ENCODE results near the gene RIPOR2. TPM values are rescaled to one million over a fixed set of nuclear protein-coding genes. Genes with fewer than 3 reads are reported as not detected.
"Not testable (repeated sequence)": the region's sequence is repeated elsewhere in the genome, so short reads cannot be mapped to it uniquely, and the experiment has no call there.

Gene RIPOR2
- total RNA-seq, 1 donor from 2014 or later, result 9.4 TPM

DNA sequence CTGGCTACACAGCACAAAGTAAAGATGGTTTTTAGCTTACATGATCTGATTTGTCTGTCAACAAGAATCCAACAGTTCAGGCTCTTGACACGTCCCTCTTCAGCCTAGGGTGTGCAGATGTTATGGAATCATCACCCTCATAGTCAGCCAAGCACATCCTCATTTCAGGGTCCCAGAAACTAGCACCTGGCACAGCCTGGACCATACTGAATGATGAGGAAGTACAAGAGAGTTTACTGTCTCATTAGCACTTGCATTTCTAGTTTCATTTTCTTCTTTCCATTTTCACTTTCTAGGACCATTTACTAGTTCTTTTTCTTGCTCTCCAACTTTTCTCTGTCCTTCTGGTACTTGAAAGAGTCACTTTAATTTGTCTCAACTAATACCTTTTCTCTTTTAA lies 6.5 kb downstream of the RIPOR2 start:
- H3K4me1 Mint-ChIP-seq (ENCODE audit: low read depth), result peaks cover 84% of the 10 kb centered on the region
- peaks cover 12% of the 10 kb centered on the region for H3K9me3 Mint-ChIP-seq
- peak overlapping the region; percentile 97 for H3K27ac Mint-ChIP-seq
- peaks cover 14% of the 10 kb centered on the region for H3K36me3 Mint-ChIP-seq (ENCODE audit: low read depth)
- H3K27me3 Mint-ChIP-seq (ENCODE audit: low read depth), result no peaks in the 10 kb centered on the region
- H3K4me3 Mint-ChIP-seq (ENCODE audit: low read depth), result peak overlapping the region; percentile 88
- intact Hi-C loops (cut with micrococcal nuclease), result loop anchor here (2.0 kb wide), 1 partner anchor 20 kb away; no protein-coding TSS in a partner anchor
- DNase-seq (ENCODE audit: low spot score), result no peak

DNA sequence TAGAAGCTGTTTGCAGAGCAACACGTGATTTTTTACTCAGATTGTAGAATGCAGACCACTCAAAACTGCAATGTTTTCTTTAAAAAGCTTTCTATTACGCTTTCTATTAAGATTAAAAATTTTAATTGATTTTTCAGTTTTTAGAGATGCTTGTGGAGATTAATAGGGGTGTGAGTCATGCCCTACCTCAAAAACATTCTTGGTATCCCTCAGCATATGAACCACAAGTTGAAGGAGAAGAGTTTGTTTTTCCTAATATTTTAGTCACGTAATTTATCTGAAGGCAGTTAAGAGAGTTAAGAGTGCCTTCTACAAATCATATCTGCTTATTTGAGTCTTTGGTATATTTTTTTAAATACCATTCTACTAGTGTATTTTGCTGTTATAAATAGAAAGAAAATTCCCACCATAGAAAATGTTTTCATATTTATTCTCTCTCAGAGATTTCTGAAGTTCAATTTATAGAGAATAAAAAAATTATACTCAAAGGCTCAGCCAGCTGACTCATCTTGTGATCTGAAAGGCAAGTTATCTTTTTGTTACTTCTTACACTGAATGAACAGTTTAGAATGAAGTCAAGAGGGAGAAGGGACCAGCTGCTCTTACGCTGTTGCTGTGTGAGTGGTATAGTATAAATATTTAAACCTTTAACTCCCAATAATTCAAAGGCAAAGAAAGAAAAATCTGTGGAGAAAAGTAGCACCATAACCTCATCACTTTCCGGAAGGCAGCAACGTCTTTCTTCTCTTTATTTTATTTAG lies 7.6 kb downstream of the RIPOR2 start:
- H3K36me3 Mint-ChIP-seq (ENCODE audit: low read depth), result peaks cover 14% of the 10 kb centered on the region
- H3K4me3 Mint-ChIP-seq (ENCODE audit: low read depth), result peak overlapping the region; percentile 88
- no peak for DNase-seq (ENCODE audit: low spot score)
- H3K4me1 Mint-ChIP-seq (ENCODE audit: low read depth), result peaks cover 80% of the 10 kb centered on the region
- H3K9me3 Mint-ChIP-seq, result peaks cover 12% of the 10 kb centered on the region
- intact Hi-C loops (cut with micrococcal nuclease), result loop anchor here (1.0 to 2.0 kb wide), 3 partner anchors 8 to 46 kb away; no protein-coding TSS in a partner anchor
- H3K27me3 Mint-ChIP-seq (ENCODE audit: low read depth), result no peaks in the 10 kb centered on the region
- H3K27ac Mint-ChIP-seq, result peak overlapping the region; percentile 97

DNA sequence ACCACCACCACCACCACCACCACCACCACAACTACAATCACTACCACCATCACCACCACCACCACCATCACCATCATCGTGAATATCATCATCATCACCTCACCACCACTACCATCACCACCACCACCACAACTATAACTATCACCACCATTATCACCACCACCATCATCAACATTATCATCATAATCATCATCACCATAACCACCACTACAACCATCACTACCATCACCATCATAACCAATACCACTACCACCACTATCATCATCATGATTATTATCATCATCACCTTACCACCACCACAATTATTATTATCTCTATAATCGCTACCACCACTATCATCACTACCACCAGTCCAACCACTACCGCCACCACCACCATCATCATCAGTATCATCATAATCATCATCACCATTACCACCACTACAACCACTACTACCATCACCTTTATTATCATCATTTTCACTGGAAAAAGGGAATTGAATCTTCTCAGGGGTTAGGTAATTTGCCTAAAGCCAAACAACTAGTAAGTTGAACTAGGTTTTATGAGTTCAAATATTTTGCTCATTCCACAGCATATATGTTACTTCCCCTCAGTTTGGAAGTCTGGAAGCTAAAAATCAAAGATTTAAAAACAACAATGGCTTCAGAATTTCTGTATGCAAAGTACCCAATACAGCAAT lies 8.3 kb downstream of the RIPOR2 start:
- Mint-ChIP-seq H3K36me3 (ENCODE audit: low read depth) (peaks cover 14% of the 10 kb centered on the region), H3K4me1 (ENCODE audit: low read depth) (peaks cover 76% of the 10 kb centered on the region), H3K27me3 (ENCODE audit: low read depth) (no peaks in the 10 kb centered on the region), H3K27ac (peak overlapping the region; percentile 72), H3K4me3 (ENCODE audit: low read depth) (peak overlapping the region; percentile 4), H3K9me3 (peaks cover 12% of the 10 kb centered on the region)
- intact Hi-C loops (cut with micrococcal nuclease), result loop anchor here (1.0 kb wide), 1 partner anchor 47 kb away; no protein-coding TSS in a partner anchor
- DNase-seq (ENCODE audit: low spot score), result no peak

DNA sequence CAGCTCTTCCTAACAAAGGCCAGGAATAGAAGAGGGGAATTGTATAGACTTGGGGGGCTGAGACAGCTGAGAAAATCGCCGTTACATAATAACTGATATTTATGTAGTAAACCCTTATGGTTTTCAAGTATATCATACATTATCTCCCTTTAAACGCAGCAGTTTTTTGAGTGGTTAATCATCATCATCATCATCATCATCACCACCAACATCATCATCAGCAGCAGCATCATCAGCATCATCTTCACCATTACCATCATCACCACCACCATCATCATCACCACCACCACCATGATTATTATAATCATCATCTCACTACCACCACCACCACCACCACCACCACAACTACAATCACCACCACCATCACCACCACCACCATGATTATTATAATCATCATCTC lies 9.1 kb downstream of the RIPOR2 start:
- H3K27me3 Mint-ChIP-seq (ENCODE audit: low read depth); DNase-seq (ENCODE audit: low spot score): not testable (repeated sequence)
- peaks cover 12% of the 10 kb centered on the region for H3K9me3 Mint-ChIP-seq
- H3K27ac Mint-ChIP-seq, result peak overlapping the region; percentile 62
- peaks cover 68% of the 10 kb centered on the region for H3K4me1 Mint-ChIP-seq (ENCODE audit: low read depth)
- peak overlapping the region; percentile 19 for H3K4me3 Mint-ChIP-seq (ENCODE audit: low read depth)
- H3K36me3 Mint-ChIP-seq (ENCODE audit: low read depth), result peaks cover 14% of the 10 kb centered on the region
- intact Hi-C loops (cut with micrococcal nuclease), result loop anchor here (1.0 kb wide), 1 partner anchor 48 kb away; no protein-coding TSS in a partner anchor

DNA sequence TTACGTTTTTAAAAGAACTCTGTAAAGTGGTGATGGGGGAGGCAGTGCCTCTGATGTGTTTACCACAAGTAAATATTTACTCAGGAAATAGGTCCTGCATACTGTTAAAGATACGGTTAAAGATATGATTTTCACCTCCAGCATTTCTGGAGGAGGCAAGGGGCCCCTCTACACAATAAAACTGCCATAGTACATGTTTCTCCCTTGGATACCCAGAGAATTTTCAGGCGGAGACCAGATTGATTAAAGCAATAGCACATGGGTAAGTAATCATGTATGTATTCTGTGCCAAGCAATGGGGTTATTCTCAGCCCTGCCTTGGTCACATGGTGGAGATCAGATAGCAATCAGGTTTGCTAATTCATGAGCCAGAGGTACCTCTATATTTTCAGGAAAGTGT lies 9.6 kb downstream of the RIPOR2 start:
- Mint-ChIP-seq H3K9me3 (peaks cover 12% of the 10 kb centered on the region), H3K4me1 (ENCODE audit: low read depth) (peaks cover 67% of the 10 kb centered on the region), H3K27ac (peak overlapping the region; percentile 62), H3K36me3 (ENCODE audit: low read depth) (peaks cover 18% of the 10 kb centered on the region), H3K4me3 (ENCODE audit: low read depth) (peak overlapping the region; percentile 19), H3K27me3 (ENCODE audit: low read depth) (no peaks in the 10 kb centered on the region)
- intact Hi-C loops (cut with micrococcal nuclease), result no loop called here
- no peak for DNase-seq (ENCODE audit: low spot score)

DNA sequence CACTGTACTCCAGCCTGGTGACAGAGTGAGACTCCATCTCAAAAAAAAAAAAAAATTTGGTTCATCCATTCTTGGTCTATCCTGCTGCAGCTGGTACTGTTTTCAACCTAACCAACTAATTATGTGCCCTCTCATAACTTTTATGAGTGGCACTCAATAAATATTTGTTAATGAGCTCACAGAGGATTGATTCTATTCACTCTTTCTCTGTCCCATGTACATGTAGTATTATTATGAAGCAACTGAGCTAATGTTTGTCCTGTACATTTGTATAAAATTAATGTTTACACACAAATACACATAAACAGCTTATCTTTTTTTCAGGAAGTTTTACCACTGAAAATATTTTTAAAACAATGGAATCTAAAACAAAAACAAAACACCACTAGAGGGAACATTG lies 10.1 kb downstream of the RIPOR2 start:
- H3K36me3 Mint-ChIP-seq (ENCODE audit: low read depth), result peaks cover 18% of the 10 kb centered on the region
- peaks cover 12% of the 10 kb centered on the region for H3K9me3 Mint-ChIP-seq
- peak overlapping the region; percentile 26 for H3K27ac Mint-ChIP-seq
- DNase-seq (ENCODE audit: low spot score), result no peak
- peaks cover 67% of the 10 kb centered on the region for H3K4me1 Mint-ChIP-seq (ENCODE audit: low read depth)
- no peak overlapping the region for H3K4me3 Mint-ChIP-seq (ENCODE audit: low read depth)
- intact Hi-C loops (cut with micrococcal nuclease), result no loop called here
- H3K27me3 Mint-ChIP-seq (ENCODE audit: low read depth), result no peaks in the 10 kb centered on the region

DNA sequence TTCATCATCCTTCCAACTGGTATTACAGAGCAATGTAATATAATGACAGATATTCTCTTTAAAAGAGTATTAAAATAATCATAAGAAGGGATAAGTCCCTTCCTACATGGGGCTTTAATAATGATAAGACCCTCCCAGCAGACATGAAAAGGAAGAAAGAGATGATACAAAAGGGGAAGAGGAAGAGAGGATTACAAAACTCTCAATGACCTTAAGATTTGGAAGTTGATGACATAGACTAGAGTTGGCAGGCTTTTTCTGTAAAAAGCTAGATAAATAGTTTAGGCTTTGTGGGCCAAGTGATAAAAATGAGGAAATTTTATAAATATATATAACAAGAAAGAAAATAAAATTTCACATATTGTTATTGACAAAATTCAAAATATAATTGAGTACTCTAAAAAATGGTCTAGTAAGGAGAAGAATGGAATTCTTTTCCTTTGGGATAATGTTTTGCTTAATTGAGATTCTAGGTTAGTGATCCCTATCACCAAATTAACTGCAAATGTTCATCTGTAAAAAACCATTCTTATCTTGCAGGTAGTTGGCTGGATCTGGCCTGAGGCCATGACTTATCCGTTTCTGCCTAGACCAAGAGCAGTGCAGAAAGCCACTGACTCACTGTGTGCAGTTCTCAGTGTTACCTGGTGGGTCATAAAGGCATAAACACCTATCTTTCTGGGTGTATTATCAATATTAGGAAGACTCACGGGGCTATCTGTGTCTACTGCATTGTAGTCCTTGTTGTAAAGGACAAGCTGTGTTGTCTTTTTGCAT lies 11.0 kb downstream of the RIPOR2 start:
- peaks cover 24% of the 10 kb centered on the region for H3K36me3 Mint-ChIP-seq (ENCODE audit: low read depth)

DNA sequence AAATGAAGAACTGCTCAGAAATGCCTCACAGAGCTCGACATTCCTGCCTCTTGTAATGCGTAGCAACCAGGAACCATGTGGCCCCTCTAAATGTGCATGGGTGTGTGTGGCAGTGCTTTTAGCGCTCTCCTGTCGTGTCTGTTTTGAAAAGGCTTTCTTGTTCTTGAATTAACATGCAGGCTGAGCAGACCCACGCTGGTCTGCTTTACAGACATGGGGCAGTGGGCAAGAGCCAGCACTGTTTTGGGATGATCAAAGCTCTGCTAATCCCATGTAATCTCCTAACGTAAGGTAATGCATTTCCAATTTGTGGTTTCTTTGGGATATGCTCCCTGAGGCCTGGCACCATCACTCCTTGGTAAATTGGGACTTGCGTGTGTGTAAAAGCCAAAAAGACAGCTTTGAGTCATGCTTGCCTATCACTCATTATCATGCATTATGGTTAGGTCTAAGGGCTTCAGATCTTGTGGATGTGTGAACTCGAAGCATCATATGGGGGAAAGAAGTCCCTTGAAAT lies 11.8 kb downstream of the RIPOR2 start:
- Mint-ChIP-seq H3K9me3 (peaks cover 12% of the 10 kb centered on the region), H3K4me3 (ENCODE audit: low read depth) (no peak overlapping the region), H3K27ac (peak overlapping the region; percentile 10), H3K36me3 (ENCODE audit: low read depth) (peaks cover 25% of the 10 kb centered on the region), H3K27me3 (ENCODE audit: low read depth) (no peaks in the 10 kb centered on the region), H3K4me1 (ENCODE audit: low read depth) (peaks cover 68% of the 10 kb centered on the region)
- DNase-seq (ENCODE audit: low spot score), result no peak
- intact Hi-C loops (cut with micrococcal nuclease), result loop anchor here (1.0 kb wide), 1 partner anchor 8 kb away; no protein-coding TSS in a partner anchor

More for the DNA sequence above, 11.0 kb downstream of the RIPOR2 start:
- peaks cover 12% of the 10 kb centered on the region for H3K9me3 Mint-ChIP-seq
- intact Hi-C loops (cut with micrococcal nuclease), result loop anchor here (1.0 kb wide), 1 partner anchor 8 kb away; no protein-coding TSS in a partner anchor
- peak overlapping the region; percentile 10 for H3K27ac Mint-ChIP-seq
- no peak overlapping the region for H3K4me3 Mint-ChIP-seq (ENCODE audit: low read depth)
- DNase-seq (ENCODE audit: low spot score), result no peak
- no peaks in the 10 kb centered on the region for H3K27me3 Mint-ChIP-seq (ENCODE audit: low read depth)
- peaks cover 70% of the 10 kb centered on the region for H3K4me1 Mint-ChIP-seq (ENCODE audit: low read depth)

DNA sequence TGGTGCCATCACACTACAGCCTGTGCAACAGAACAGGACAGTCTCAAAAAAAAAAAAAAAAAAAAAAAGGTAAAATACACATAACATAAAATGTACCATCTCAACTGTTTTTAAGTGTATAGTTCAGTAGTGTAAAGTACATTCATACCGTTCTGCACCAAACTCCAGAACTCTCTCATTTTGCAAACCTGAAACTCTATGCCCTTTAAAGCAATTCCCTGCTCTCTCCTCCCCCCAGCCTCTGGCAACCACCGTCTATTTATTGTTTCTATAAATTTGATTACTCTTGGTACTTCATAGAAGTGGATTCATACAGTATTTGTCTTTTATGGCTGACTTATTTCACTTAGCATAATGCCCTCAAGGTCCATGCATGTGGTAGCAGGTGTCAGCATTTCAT lies 12.9 kb downstream of the RIPOR2 start:
- DNase-seq (ENCODE audit: low spot score), result no peak

DNA sequence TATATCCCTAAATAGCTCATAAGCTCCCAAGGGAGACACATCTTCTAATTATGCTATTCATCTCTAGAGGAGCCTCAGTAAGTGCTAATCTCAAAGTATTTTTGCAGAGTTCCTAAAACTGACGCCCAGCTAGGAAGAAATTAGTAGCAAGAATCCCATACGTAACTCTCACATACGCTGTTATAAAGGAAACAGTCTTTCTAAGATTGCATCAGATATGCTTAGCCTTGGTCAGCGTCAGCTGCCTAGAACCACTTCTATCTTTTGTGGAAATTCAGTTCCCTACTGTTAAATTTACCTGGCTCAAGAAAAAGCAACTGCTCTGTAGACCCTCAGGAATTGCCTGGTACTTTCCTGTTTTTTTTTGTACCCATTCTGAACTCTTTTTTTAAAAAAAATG lies 13.6 kb downstream of the RIPOR2 start:
- H3K4me3 Mint-ChIP-seq (ENCODE audit: low read depth), result no peak overlapping the region
- peaks cover 6% of the 10 kb centered on the region for H3K9me3 Mint-ChIP-seq
- intact Hi-C loops (cut with micrococcal nuclease), result no loop called here
- H3K36me3 Mint-ChIP-seq (ENCODE audit: low read depth), result peaks cover 26% of the 10 kb centered on the region
- no peaks in the 10 kb centered on the region for H3K27me3 Mint-ChIP-seq (ENCODE audit: low read depth)
- no peak overlapping the region for H3K27ac Mint-ChIP-seq
- DNase-seq (ENCODE audit: low spot score), result no peak
- peaks cover 62% of the 10 kb centered on the region for H3K4me1 Mint-ChIP-seq (ENCODE audit: low read depth)

More for the DNA sequence above, 12.9 kb downstream of the RIPOR2 start:
- Mint-ChIP-seq H3K4me3 (ENCODE audit: low read depth) (peak overlapping the region; percentile 3), H3K4me1 (ENCODE audit: low read depth) (peaks cover 67% of the 10 kb centered on the region), H3K9me3 (peaks cover 12% of the 10 kb centered on the region), H3K27me3 (ENCODE audit: low read depth) (no peaks in the 10 kb centered on the region), H3K27ac (no peak overlapping the region), H3K36me3 (ENCODE audit: low read depth) (peaks cover 30% of the 10 kb centered on the region)
- intact Hi-C loops (cut with micrococcal nuclease), result no loop called here

DNA sequence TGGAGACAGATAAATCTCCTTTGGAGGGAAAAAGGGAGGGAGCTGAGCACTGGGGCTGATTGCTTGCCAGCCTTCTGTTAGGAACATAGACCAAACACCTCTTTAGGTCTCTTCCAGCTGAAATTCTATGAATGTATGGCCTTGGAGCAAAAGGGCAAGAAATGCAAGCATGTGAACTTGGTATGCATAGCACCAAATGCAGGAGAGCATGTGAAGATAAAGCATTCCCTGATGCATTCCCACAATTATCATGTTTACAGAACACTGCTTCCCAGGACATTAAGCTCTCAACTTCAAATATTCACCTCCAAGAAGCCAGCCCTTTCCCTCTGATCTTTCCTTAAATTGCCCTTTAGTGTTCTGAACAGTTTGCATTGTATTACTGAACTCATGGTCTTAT lies 15.6 kb downstream of the RIPOR2 start:
- no peaks in the 10 kb centered on the region for H3K9me3 Mint-ChIP-seq
- H3K36me3 Mint-ChIP-seq (ENCODE audit: low read depth), result peaks cover 27% of the 10 kb centered on the region
- intact Hi-C loops (cut with micrococcal nuclease), result no loop called here
- H3K27me3 Mint-ChIP-seq (ENCODE audit: low read depth), result no peaks in the 10 kb centered on the region
- peaks cover 51% of the 10 kb centered on the region for H3K4me1 Mint-ChIP-seq (ENCODE audit: low read depth)
- no peak overlapping the region for H3K4me3 Mint-ChIP-seq (ENCODE audit: low read depth)
- no peak for DNase-seq (ENCODE audit: low spot score)
- H3K27ac Mint-ChIP-seq, result peak overlapping the region; percentile 24

Measured in activated T-helper 2 cell treated with anti-CD3 and anti-CD28 coated beads, Interferon-gamma antibody, Interleukin-2, Interleukin-4, amounts not matched to agents 10 μg/mL and 5 μg/mL and 100 μg/mL, durations not matched to agents 14 hours and 24 hours and 36 hours (primary cell).